ENCODE measurements around the gene MAN1C1. TPM values are rescaled to one million over a fixed set of nuclear protein-coding genes. Genes with fewer than 3 reads are reported as not detected.

MAN1C1 gene
- total RNA-seq, result 6.6 and 8.8 TPM in 2 replicates
- polyA plus RNA-seq (2012), result 0.90 TPM

GRCh38 chr1:25616095-25616986, at the start of gene MAN1C1:
TSS of gene MAN1C1 (plus strand) at chr1:25616791. CDS start at chr1:25617798, 1,007 bp downstream.
- DNase-seq (ENCODE audit: low read depth), result peak; percentile 90

DNA sequence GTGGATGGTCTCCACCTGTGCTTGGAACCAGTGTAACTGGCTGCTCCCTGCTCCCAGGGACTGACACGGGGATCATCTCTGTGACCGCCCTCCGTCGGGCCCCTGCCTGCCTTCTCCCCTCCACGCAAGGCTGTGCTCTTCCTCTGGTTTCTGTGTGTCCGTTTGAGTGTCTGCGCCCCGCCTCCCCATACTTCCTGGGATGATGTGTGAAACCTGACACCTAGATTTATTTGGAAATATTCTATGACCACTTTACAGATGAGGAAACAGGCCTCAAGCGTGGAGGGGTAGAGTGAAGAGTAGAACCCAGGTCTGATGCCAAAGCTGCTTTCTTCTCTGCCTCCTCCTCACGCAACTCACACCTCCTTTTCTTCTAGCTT, 48.9 kb upstream of the MAN1C1 start:
- DNase-seq (ENCODE audit: low read depth), result no peak

GRCh38 chr1:25568090-25568833, 48.3 kb upstream of the MAN1C1 start:
- no peak for DNase-seq (ENCODE audit: low read depth)

- DNase-seq (ENCODE audit: low read depth), result peak; percentile 80
Measured at GRCh38 chr1:25568834-25569596, 47.6 kb upstream of the MAN1C1 start.

DNA sequence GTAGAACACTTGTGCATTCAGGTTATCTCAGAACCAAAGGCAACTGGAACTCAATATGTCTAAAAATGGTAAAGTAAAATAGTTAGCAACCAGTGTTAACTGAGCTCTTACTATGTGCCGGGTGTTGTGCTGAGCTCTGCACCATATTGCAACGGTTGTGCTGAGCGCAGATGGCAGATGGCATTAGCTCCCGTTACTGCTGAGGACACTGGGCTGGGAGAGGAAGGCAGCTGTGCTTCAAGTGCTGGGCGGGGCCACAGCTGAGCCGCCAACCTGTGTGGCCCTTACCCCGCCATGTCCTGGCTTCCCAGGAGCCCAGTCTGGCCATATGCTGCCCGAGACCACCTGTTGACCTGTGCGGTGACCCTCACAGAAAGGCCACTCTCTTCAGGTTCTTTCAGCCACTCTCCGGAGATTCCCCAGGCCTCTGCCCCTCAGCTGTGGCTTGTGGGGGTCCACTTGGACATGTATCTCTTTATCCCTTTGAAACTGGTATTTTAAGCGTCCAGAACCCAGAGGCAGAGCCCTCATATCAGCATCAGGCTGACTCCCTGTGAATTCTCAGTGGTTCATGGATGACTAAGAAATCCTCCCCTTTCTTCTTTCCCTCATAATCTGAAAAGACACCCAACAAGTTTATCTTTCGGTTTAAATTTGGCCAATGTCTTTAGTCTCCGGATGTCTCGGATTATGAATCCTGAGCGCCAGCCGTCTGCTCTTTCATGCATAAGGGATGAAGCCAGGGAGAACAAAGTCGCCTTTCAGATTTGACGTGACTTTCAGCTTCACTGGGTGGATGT, 46.8 kb upstream of the MAN1C1 start:
- peak; percentile 61 for DNase-seq (ENCODE audit: low read depth)

DNA sequence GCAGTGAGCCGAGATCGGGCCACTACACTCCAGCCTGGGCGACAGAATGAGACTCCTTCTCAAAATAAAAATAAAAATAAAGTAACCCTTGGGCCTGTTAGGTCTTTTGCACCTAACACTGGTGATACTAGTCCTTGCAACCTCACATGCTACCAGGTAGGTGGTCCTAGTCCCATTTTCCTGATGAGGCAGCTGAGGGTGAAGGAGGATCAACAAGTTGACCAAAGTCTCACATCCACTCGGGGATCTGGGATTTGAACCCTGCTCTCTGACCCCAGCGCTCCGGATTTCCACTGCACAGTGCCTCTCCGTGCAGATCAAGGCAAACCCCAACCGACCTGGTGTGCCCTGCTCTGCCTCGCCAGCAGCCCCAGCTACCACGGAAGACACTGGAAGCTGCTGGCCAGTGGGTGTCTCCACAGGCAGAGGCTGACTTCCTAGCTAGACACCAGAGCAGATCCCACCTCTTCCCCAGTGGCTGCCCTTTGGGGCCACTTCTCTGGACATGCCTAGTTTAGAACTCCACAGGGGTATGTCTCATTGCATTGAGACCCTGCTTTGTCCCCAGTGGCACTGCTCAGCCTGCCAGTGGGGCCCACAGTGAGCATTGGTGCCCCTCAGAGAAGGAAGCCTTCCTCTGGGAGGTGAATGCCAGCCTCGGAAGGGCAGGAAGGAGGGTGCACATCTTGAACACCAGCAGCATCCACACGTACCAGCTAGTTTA, 45.6 kb upstream of the MAN1C1 start:
- DNase-seq (ENCODE audit: low read depth), result no peak

DNA sequence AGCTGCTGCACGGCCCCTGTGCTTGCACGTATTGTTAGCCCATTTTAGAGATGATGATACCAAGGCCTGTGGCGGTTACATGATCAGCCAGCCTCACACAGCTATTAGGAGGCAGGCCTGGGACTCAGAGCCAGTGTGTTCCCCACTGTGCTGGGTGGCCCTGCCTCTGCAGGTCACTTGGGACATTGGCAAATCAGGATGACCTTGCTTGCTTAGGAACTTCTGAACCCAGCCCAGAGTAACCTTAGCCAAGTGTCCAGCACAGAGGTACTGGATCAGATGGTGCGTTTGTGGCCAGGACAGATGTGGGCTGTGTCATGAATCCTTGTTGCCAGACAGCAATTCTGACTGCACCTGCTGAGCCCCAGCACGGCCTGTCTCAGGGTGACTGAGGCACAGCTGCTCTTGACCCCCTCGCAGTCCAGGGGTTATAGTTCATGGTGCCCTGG, 45.0 kb upstream of the MAN1C1 start:
- no peak for DNase-seq (ENCODE audit: low read depth)

- DNase-seq (ENCODE audit: low read depth), result no peak
Measured at GRCh38 chr1:25572107-25572506, 44.5 kb upstream of the MAN1C1 start.

DNA sequence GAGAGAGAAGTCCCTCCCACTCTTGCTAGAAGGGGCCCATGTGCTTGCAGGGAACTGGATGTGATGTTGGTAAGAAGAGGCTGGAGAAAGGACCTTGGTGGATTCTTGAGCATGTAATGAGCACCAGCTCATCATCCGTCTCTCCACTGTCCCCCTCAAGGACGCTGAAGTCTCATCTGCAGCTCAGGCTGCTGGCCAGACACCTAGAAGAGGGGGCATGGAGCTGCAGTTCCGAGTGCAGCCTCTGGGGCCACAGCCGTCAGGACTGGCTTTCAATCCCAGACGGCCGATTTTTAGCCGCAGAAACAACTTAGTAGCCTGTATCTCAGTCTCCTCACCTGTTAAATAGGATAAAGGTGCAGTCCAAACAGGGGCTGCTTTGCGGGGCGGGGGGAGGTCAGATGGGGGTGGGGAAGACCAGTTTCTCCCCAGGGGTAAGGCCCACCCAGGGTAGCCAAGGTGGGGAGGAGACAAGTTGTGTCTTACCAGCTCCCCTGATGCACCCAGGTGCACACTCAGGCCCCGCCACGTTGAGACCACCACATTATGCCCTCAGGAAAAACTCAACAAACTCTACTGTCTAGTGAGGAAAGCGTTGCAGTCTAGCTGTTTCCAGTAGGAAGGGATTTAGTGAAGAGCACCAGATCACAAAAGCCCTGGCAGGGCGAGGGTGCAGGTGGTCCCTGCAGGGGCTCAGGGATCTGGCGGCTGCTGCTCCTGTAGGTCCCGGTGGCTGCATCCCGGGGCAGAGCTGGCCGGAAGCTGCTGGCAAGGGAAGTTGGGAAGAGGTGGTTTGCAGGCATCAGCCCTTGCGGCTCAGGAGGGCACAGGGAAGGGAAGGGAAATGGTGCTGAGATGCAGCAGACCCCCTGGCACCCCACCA, 43.6 kb upstream of the MAN1C1 start:
- no peak for DNase-seq (ENCODE audit: low read depth)

DNA sequence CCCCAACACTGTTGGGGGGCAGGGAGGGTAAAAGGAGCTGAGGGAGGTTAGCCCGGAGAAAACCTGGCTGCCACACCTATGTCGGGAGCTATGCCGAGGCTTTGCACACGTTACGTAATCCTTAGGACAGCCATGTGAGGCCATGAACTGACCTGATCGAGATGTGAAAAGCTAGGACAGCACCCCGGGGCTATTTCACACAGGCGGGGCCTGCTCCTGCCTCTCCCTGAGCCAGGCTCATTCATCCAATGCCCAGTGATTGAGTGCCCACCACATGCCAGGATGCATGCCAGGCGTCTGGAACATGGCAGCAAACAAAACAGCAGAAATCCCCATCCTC, 43.0 kb upstream of the MAN1C1 start:
- no peak for DNase-seq (ENCODE audit: low read depth)

DNA sequence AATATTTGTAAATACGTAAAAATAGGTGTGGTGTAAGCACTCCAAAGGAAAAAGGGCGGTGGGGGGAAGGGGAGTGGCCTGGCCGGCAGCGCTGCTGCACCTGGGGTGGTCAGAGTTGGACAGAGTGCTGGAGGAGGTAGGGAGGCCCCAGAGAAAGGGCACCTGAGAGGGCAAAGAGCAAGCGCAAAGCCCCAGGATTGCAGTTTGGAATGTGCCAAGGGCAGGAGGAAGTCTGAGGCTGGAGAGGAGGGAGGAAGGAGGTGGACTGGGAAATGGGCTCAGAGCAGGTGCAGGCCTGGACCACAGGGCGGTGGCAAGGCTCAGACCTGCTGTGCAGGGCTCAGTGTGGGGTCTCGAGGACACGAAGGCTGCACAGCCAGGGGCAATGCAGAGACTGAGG, 42.6 kb upstream of the MAN1C1 start:
- DNase-seq (ENCODE audit: low read depth), result no peak

- no peak for DNase-seq (ENCODE audit: low read depth)
Measured at GRCh38 chr1:25575191-25575590, 41.4 kb upstream of the MAN1C1 start.

DNA sequence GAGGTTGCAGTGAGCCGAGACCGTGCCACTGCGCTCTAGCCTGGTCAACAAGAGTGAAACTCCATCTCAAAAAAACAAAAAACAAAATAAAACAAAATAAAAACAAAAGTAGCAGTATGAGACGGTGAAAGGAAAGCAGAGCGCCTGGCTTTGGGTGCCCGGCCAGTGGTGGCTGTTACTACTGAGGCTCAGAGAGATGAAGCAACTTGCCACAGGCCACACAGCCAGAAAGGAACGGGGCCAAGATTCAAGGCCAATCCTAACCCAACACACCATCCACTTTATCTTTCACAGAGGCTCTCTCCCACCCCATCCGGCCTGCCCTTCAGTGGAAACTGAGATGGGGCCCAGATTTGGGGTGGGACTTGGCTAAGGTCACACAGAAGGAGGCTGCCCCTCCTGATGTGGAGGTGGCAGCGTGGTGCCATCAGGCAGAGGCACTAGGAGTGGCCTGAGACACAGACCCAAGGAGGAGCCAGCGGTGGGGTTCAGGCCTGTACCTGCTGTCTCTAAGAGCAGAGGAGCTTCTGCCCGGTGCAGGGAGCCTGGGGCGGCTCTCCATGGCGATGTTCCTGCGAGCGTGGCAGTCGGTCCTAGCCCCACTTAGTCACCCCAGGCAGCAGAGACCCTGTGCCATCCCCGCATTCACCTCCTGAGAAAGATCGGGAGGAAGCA, 40.0 kb upstream of the MAN1C1 start:
- no peak for DNase-seq (ENCODE audit: low read depth)

- DNase-seq (ENCODE audit: low read depth), result no peak
Measured at GRCh38 chr1:25577134-25577920, 39.3 kb upstream of the MAN1C1 start.

DNA sequence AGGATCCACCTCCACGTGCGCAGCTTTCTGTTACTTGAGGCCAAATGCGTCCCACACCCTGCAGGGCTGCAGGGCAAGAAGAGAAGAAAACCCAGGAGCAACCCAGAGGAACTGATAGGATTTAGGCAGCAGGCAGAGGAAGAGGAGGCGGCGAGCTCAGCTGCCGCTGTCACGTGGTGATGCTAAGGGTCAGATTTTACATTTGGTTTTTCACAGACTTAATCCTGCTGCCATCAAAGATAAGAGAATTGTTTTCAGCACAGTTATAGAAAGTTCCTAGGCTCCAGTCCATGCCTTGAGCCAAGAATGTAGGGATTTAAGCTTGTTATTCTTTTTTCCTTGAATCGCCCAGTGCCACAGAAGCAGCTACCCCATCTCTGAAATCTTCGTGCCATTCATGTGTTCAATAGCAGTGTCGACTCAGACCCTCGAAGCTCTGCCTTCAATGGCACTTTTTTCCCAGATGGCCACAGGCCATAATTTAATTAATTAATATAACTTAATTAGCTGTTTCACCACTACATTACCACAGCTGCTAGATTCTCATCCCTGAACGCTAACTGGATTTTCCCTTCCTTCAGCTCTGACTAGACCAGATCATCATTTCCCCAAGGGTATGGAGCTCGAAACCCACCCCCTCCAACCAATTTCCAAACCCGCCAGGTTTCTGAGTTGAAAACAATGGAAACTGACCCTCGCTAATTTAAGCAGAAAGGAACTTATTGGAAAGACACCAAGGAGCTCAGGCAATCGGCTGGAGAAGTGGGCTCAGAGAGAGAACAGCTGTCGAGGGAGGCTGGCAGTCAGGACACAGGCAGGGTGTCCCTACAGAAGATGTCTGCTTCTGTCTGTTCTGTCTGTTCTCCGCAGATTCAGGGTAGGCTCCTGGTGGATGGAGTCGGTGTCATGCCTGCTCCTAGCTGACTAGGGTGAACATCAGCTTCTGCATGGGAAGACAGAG, 37.0 kb upstream of the MAN1C1 start:
- DNase-seq (ENCODE audit: low read depth), result no peak

GRCh38 chr1:25580927-25581326, 35.7 kb upstream of the MAN1C1 start:
- DNase-seq (ENCODE audit: low read depth), result no peak

DNA sequence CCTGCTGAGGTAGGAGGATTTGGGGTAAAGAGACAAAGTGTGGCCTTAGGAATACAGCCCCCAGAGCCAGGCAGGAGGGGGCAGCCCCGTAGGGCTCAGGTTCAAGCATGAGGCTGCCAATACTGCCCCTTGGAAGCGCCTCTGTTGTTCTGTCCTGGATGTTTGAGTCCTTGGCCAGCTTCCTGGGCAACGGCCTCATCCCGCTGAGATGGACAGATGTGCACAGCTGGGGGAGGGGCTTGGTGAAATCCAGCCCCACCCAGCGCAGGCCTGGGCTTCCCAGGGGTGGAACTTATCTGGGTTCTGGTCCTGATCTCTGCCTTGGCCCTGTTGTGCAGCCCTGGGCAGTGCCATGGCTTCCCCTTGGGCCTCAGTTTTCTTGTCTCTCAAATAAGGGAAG, 34.8 kb upstream of the MAN1C1 start:
- DNase-seq (ENCODE audit: low read depth), result no peak
